Stimulated activated CD4-positive, alpha-beta T cell treated with anti-CD3 and anti-CD28 coated beads, TNF-alpha, amount 100 ng/mL, for 4 hours (primary cell): Measurements from ENCODE around the gene IL22RA1.

ENCODE experiments used
- DNase-seq, 3 experiments: peaks; one replicate each; pipeline ENCODE4 v3.0.0-alpha.2; 2020; ENCODE audit warnings: low read depth in 3 of 3

Gene IL22RA1

GRCh38 chr1:24138476-24139221 is 4.3 kb downstream of the IL22RA1 start:
- no peak for DNase-seq

- DNase-seq: no peak
These were observed 5.9 kb downstream of the IL22RA1 start for GRCh38 chr1:24136956-24137539.

- no peak for DNase-seq
These were observed 8.6 kb downstream of the IL22RA1 start for GRCh38 chr1:24134376-24134775.

- no peak for DNase-seq
These were observed 9.1 kb downstream of the IL22RA1 start for GRCh38 chr1:24133819-24134218.

- DNase-seq: no peak
These were observed 12.6 kb downstream of the IL22RA1 start for GRCh38 chr1:24130385-24130784.

GRCh38 chr1:24127801-24128363 is 15.1 kb downstream of the IL22RA1 start:
- DNase-seq: no peak

GRCh38 chr1:24127134-24127800 is 15.7 kb downstream of the IL22RA1 start:
- no peak for DNase-seq

- no peak for DNase-seq
These were observed 16.3 kb downstream of the IL22RA1 start for GRCh38 chr1:24126672-24127023.

- no peak for DNase-seq
These were observed 16.8 kb downstream of the IL22RA1 start for GRCh38 chr1:24126018-24126671.

- DNase-seq: no peak
These were observed 17.5 kb downstream of the IL22RA1 start for GRCh38 chr1:24125456-24125855.

- DNase-seq: no peak
These were observed 18.0 kb downstream of the IL22RA1 start for GRCh38 chr1:24124980-24125379.

GRCh38 chr1:24123611-24124010 is 19.3 kb downstream of the IL22RA1 start:
- no peak for DNase-seq

- no peak for DNase-seq
These were observed 20.2 kb downstream of the IL22RA1 start for GRCh38 chr1:24122776-24123175.

GRCh38 chr1:24121406-24121805 is 21.5 kb downstream of the IL22RA1 start:
- no peak for DNase-seq

GRCh38 chr1:24120965-24121364 is 22.0 kb downstream of the IL22RA1 start:
- no peak for DNase-seq

- no peak for DNase-seq
These were observed 22.8 kb downstream of the IL22RA1 start for GRCh38 chr1:24119859-24120756.

GRCh38 chr1:24119489-24119858 is 23.5 kb downstream of the IL22RA1 start:
- no peak for DNase-seq

GRCh38 chr1:24118410-24119242 is 24.3 kb downstream of the IL22RA1 start:
- DNase-seq: no peak

GRCh38 chr1:24117722-24118409 is 25.1 kb downstream of the IL22RA1 start:
- DNase-seq: no peak

- no peak for DNase-seq
These were observed 25.8 kb downstream of the IL22RA1 start for GRCh38 chr1:24117132-24117531.
